Trophoblast cell (in vitro differentiated cells and primary cell): ENCODE data around the gene SLC39A10.

ENCODE experiments used
- DNase-seq, 2 donors: peaks; one replicate each; pipeline ENCODE4 v3.0.0-alpha.2; 2016
- H2AFZ ChIP-seq: 2 replicates; pipeline ENCODE4 v1.6.1; 2013; ENCODE audit warnings: low read length, moderate library complexity, mild to moderate bottlenecking; ENCODE audit not compliant: insufficient read depth, poor library complexity
- H2AK5ac ChIP-seq: 2 replicates; pipeline ENCODE4 v1.6.1; 2013; ENCODE audit warnings: mild to moderate bottlenecking, low read length
- H2BK120ac ChIP-seq: 2 replicates; pipeline ENCODE4 v1.6.1; 2013; ENCODE audit warnings: low read length, mild to moderate bottlenecking, moderate library complexity; ENCODE audit not compliant: insufficient read depth, poor library complexity
- H2BK12ac ChIP-seq: 2 replicates; pipeline ENCODE4 v1.6.1; 2013; ENCODE audit warnings: mild to moderate bottlenecking, low read length, moderate library complexity
- H2BK5ac ChIP-seq: 2 replicates; pipeline ENCODE4 v1.6.1; 2013; ENCODE audit warnings: low read length, low read depth, moderate library complexity, mild to moderate bottlenecking; ENCODE audit not compliant: poor library complexity
- H3K14ac ChIP-seq: 2 replicates; pipeline ENCODE4 v1.6.1; 2013; ENCODE audit warnings: mild to moderate bottlenecking, low read length
- H3K18ac ChIP-seq: 2 replicates; pipeline ENCODE4 v1.6.1; 2013; ENCODE audit warnings: mild to moderate bottlenecking, low read length
- H3K23ac ChIP-seq: 2 replicates; pipeline ENCODE4 v1.6.1; 2013; ENCODE audit warnings: low read length
- H3K27ac ChIP-seq: 2 replicates; pipeline ENCODE4 v1.5.1; 2013; ENCODE audit warnings: low read depth, mild to moderate bottlenecking, inconsistent platforms, low read length, moderate library complexity
- H3K27me3 ChIP-seq: 2 replicates; pipeline ENCODE4 v1.6.1; 2013; ENCODE audit warnings: inconsistent platforms, mild to moderate bottlenecking, low read length, moderate library complexity; ENCODE audit not compliant: insufficient read depth
- H3K36me3 ChIP-seq, 2 experiments: 1 replicate in 1 of 2; 2 replicates in 1 of 2; pipeline ENCODE4 v1.6.1; 2013; ENCODE audit warnings: low read length in 2 of 2, mild to moderate bottlenecking in 2 of 2, moderate library complexity in 1 of 2; ENCODE audit not compliant: insufficient read depth in 2 of 2, control insufficient read depth in 1 of 2
- H3K4ac ChIP-seq: 2 replicates; pipeline ENCODE4 v1.6.1; 2013; ENCODE audit warnings: low read depth, mild to moderate bottlenecking, low read length, moderate library complexity
- H3K4me1 ChIP-seq, 2 experiments: 1 replicate in 1 of 2; 2 replicates in 1 of 2; pipeline ENCODE4 v1.6.1; 2013; ENCODE audit warnings: low read length in 2 of 2, mild to moderate bottlenecking in 2 of 2, moderate library complexity in 1 of 2; ENCODE audit not compliant: insufficient read depth in 2 of 2, control insufficient read depth in 1 of 2
- H3K4me2 ChIP-seq: 2 replicates; pipeline ENCODE4 v1.6.1; 2013; ENCODE audit warnings: inconsistent platforms, mild to moderate bottlenecking, low read length, moderate library complexity
- H3K4me3 ChIP-seq: 2 replicates; pipeline ENCODE4 v1.5.1; 2013; ENCODE audit warnings: mild to moderate bottlenecking, low read depth, low read length, inconsistent platforms
- H3K79me1 ChIP-seq: one replicate; pipeline ENCODE4 v1.6.1; 2013; ENCODE audit warnings: low read length
- H3K79me2 ChIP-seq: 2 replicates; pipeline ENCODE4 v1.6.1; 2013; ENCODE audit warnings: low read length, mild to moderate bottlenecking; ENCODE audit not compliant: control insufficient read depth, insufficient read depth, poor library complexity
- H3K9ac ChIP-seq: 2 replicates; pipeline ENCODE4 v1.6.1; 2013; ENCODE audit warnings: mild to moderate bottlenecking, low read length
- H3K9me3 ChIP-seq: 2 replicates; pipeline ENCODE4 v1.6.1; 2013; ENCODE audit warnings: low read depth, mild to moderate bottlenecking, control low read depth, inconsistent platforms, low read length; ENCODE audit not compliant: insufficient read depth
- H4K12ac ChIP-seq: 2 replicates; pipeline ENCODE4 v1.6.1; 2013; ENCODE audit warnings: low read depth, mild to moderate bottlenecking, low read length, moderate library complexity
- H4K8ac ChIP-seq: 2 replicates; pipeline ENCODE4 v1.6.1; 2013; ENCODE audit warnings: low read depth, mild to moderate bottlenecking, low read length, moderate library complexity
- H4K91ac ChIP-seq: one replicate; pipeline ENCODE4 v1.6.1; 2013; ENCODE audit warnings: low read depth, mild to moderate bottlenecking, low read length, moderate library complexity
- WGBS: extraction: QIAGEN DNeasy Blood & Tissue Kit; methylation state at CpG from one replicate; pipeline ENCODE4 v1.1.7; 2013; ENCODE audit warnings: missing lambda C conversion rate; ENCODE audit not compliant: insufficient read length, insufficient coverage; ENCODE audit errors: extremely low coverage; 5-methylcytosine and 5-hydroxymethylcytosine counted together

SLC39A10 gene

DNA sequence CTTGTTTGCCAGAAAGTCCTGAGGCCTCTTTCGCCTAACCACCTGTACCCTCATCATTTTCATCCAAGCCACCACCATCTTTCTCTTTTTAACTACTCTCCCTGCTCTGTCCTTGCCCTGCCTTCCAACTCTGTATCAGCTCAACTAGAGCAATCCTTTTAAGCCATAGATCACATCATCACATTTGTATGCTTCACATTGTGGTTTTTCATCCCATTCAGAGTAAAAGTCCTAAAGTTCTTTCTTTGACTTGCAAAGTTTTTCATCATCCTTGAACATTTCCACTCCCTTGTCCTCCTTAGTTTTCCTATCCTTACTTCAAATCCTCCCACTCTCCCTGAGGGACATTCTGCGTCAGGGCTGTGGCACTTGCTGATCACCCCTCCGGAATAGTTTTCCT, 73.9 kb downstream of the SLC39A10 start:
- Histone ChIP-seq H3K4ac (no peak overlapping the region), H2AK5ac (no peak overlapping the region), H3K27me3 (no peaks in the 10 kb centered on the region), H3K36me3 (peaks cover 5 to 13% of the 10 kb centered on the region in 2 experiments), H3K9me3 (no peaks in the 10 kb centered on the region), H3K4me3 (no peak overlapping the region), H3K27ac (no peak overlapping the region), H4K91ac (no peak overlapping the region), H4K12ac (no peak overlapping the region), H2BK5ac (no peak overlapping the region), H3K9ac (no peak overlapping the region), H2AFZ (no peak overlapping the region), H3K14ac (no peak overlapping the region), H3K4me1 (no peaks in the 10 kb centered on the region), H3K79me2 (no peaks in the 10 kb centered on the region), H2BK12ac (no peak overlapping the region), H3K79me1 (no peaks in the 10 kb centered on the region), H2BK120ac (no peak overlapping the region), H3K4me2 (no peak overlapping the region), H3K18ac (no peak overlapping the region), H3K23ac (no peak overlapping the region), H4K8ac (no peak overlapping the region)
- WGBS, result no CpG with 5 or more reads among the region's 3 CpGs
- DNase-seq, result no peak

DNA sequence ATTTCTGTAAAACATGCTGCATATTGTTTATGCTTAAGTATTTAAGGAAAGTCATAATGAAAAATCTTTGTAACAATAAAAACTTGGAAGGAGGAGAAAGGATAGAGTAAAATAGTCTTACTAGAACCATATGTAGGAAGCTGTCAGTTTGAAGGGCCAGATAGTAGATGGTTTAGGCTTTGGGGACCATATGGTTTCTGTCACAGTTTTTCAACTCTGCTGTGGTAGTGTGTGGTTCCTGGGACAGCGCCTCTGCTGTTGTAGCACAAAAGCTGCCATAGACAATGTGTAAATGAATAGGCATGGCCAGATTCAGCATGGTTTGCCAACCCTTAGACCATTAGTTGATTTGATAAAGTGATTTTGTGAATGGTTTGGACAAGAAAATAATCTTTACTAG, 75.5 kb downstream of the SLC39A10 start:
- Histone ChIP-seq H3K36me3 (peaks cover 5 to 13% of the 10 kb centered on the region in 2 experiments), H3K4me3 (no peak overlapping the region), H3K4me2 (no peak overlapping the region), H4K12ac (no peak overlapping the region), H3K4me1 (no peaks in the 10 kb centered on the region), H2AFZ (no peak overlapping the region), H3K27me3 (no peaks in the 10 kb centered on the region), H3K79me2 (no peaks in the 10 kb centered on the region), H4K8ac (no peak overlapping the region), H4K91ac (no peak overlapping the region), H3K9me3 (no peaks in the 10 kb centered on the region), H3K14ac (no peak overlapping the region), H3K4ac (no peak overlapping the region), H2BK120ac (no peak overlapping the region), H3K23ac (no peak overlapping the region), H2BK12ac (no peak overlapping the region), H2BK5ac (no peak overlapping the region), H3K18ac (no peak overlapping the region), H3K79me1 (no peaks in the 10 kb centered on the region), H3K27ac (no peak overlapping the region), H2AK5ac (no peak overlapping the region), H3K9ac (no peak overlapping the region)
- no peak for DNase-seq
- WGBS, result no CpG with 5 or more reads among the region's 1 CpG

GRCh38 chr2:195733831-195734230, 76.8 kb downstream of the SLC39A10 start:
- H3K27me3 ChIP-seq, result no peaks in the 10 kb centered on the region
- no peak overlapping the region for H3K27ac ChIP-seq
- H3K9me3 ChIP-seq, result no peaks in the 10 kb centered on the region
- no peak overlapping the region for H4K12ac ChIP-seq
- no peak overlapping the region for H3K18ac ChIP-seq
- H2BK12ac ChIP-seq, result no peak overlapping the region
- no peak overlapping the region for H2AFZ ChIP-seq
- no peak overlapping the region for H3K4me3 ChIP-seq
- no peak overlapping the region for H2AK5ac ChIP-seq
- no peak overlapping the region for H4K8ac ChIP-seq
- no peak overlapping the region for H3K4me2 ChIP-seq
- no peak overlapping the region for H4K91ac ChIP-seq
- H3K4me1 ChIP-seq, result no peaks in the 10 kb centered on the region
- H3K4ac ChIP-seq, result no peak overlapping the region
- H3K79me2 ChIP-seq, result no peaks in the 10 kb centered on the region
- no peak overlapping the region for H3K14ac ChIP-seq
- peaks cover 5 to 15% of the 10 kb centered on the region in 2 experiments for H3K36me3 ChIP-seq
- DNase-seq, result no peak
- no peak overlapping the region for H2BK5ac ChIP-seq
- no peak overlapping the region for H3K23ac ChIP-seq
- no peak overlapping the region for H3K9ac ChIP-seq
- no peak overlapping the region for H2BK120ac ChIP-seq
- H3K79me1 ChIP-seq, result no peaks in the 10 kb centered on the region

GRCh38 chr2:195734395-195734794, 77.4 kb downstream of the SLC39A10 start:
- H3K36me3 ChIP-seq, result peaks cover 5 to 15% of the 10 kb centered on the region in 2 experiments
- no peak overlapping the region for H3K27ac ChIP-seq
- no peak for DNase-seq
- H3K4ac ChIP-seq, result no peak overlapping the region
- WGBS, result 100% methylated on average over 1 of the region's 6 CpGs
- H2BK120ac ChIP-seq, result no peak overlapping the region
- H3K18ac ChIP-seq, result no peak overlapping the region
- H2AFZ ChIP-seq, result no peak overlapping the region
- H3K23ac ChIP-seq, result no peak overlapping the region
- H2AK5ac ChIP-seq, result no peak overlapping the region
- no peak overlapping the region for H3K4me2 ChIP-seq
- no peak overlapping the region for H2BK12ac ChIP-seq
- no peaks in the 10 kb centered on the region for H3K4me1 ChIP-seq
- H3K79me2 ChIP-seq, result no peaks in the 10 kb centered on the region
- no peak overlapping the region for H4K12ac ChIP-seq
- no peak overlapping the region for H3K4me3 ChIP-seq
- no peak overlapping the region for H3K14ac ChIP-seq
- H3K9ac ChIP-seq, result no peak overlapping the region
- H4K91ac ChIP-seq, result no peak overlapping the region
- H2BK5ac ChIP-seq, result no peak overlapping the region
- H4K8ac ChIP-seq, result no peak overlapping the region
- no peaks in the 10 kb centered on the region for H3K27me3 ChIP-seq
- H3K79me1 ChIP-seq, result no peaks in the 10 kb centered on the region
- H3K9me3 ChIP-seq, result no peaks in the 10 kb centered on the region
